H1 (cell line): ENCODE data around the gene LNX2. TPM values are rescaled to one million over a fixed set of nuclear protein-coding genes. Genes with fewer than 3 reads are reported as not detected.

Experiments
- CTCF ChIA-PET: fragments of 300-600 bp; sonication (Branson Sonifier 250); formaldehyde crosslinking; loops from one replicate; lab custom pipeline; 2021; ENCODE audit not compliant: partially characterized antibody; lab: Charles Lee
- POLR2A ChIA-PET: fragments of 300-600 bp; sonication (Branson Sonifier 250); formaldehyde crosslinking; loops from one replicate; lab custom pipeline; 2021; ENCODE audit warnings: inconsistent platforms; ENCODE audit not compliant: partially characterized antibody; lab: Charles Lee
- DNase-seq, 2 experiments: peaks; one replicate each; pipeline versions ENCODE4 v3.0.0 to v3.0.0-alpha.2; 2010 to 2022; ENCODE audit warnings: low spot score in 2 of 2, low read depth in 1 of 2, mixed read lengths in 1 of 2
- FAIRE-seq: peaks from 2 replicates; lab custom pipeline; 2011; peaks lifted over from hg19 to GRCh38; lab: Jason Lieb, UNC
- H2AFZ ChIP-seq: 2 replicates; pipeline ENCODE4 v1.8.1; 2012; ENCODE audit warnings: low read length, inconsistent platforms
- H2AK5ac ChIP-seq: 2 replicates; pipeline ENCODE4 v1.6.1; 2013; ENCODE audit warnings: low read depth, low read length
- H2BK120ac ChIP-seq: replicated peaks from 2 replicates; pipeline ENCODE3; 2013; ENCODE audit warnings: low read depth, low read length, inconsistent platforms
- H2BK12ac ChIP-seq: 2 replicates; pipeline ENCODE4 v1.6.1; 2013; ENCODE audit warnings: low read depth, low read length
- H2BK15ac ChIP-seq: 2 replicates; pipeline ENCODE4 v1.6.1; 2013; ENCODE audit warnings: low read length
- H2BK20ac ChIP-seq: 2 replicates; pipeline ENCODE4 v1.6.1; 2013; ENCODE audit warnings: low read length
- H2BK5ac ChIP-seq: 2 replicates; pipeline ENCODE4 v1.6.1; 2013; ENCODE audit warnings: low read depth, low read length
- H3K14ac ChIP-seq: 2 replicates; pipeline ENCODE4 v1.6.1; 2013; ENCODE audit warnings: inconsistent platforms; ENCODE audit not compliant: insufficient read length
- H3K18ac ChIP-seq: 2 replicates; pipeline ENCODE4 v1.6.1; 2013; ENCODE audit warnings: low read length; ENCODE audit errors: extremely low read depth
- H3K23ac ChIP-seq: 2 replicates; pipeline ENCODE4 v1.6.1; 2013; ENCODE audit warnings: inconsistent platforms; ENCODE audit not compliant: insufficient read length
- H3K23me2 ChIP-seq: 2 replicates; pipeline ENCODE4 v1.6.1; 2013; ENCODE audit warnings: low read depth, low read length
- H3K27ac ChIP-seq: 2 replicates; pipeline ENCODE4 v1.6.1; 2011; ENCODE audit warnings: low read depth, low read length, inconsistent platforms
- H3K27me3 ChIP-seq, 4 experiments: replicated peaks in 1 of 4; 1 replicate in 1 of 4; 2 replicates in 3 of 4; pipeline versions ENCODE4 v1.6.1 to v1.8.1; 2011 to 2013; ENCODE audit warnings: low read length in 3 of 4, mild to moderate bottlenecking in 3 of 4, inconsistent platforms in 2 of 4, mixed read lengths in 2 of 4, moderate library complexity in 1 of 4; ENCODE audit not compliant: control insufficient read depth in 3 of 4, insufficient read depth in 3 of 4; ENCODE audit errors: extremely low read depth in 1 of 4
- H3K36me3 ChIP-seq, 4 experiments: 2 replicates each; pipeline versions ENCODE4 v1.6.1 to v1.8.1; 2011 to 2013; ENCODE audit warnings: mild to moderate bottlenecking in 4 of 4, low read length in 3 of 4, moderate library complexity in 2 of 4, control low read depth in 1 of 4, inconsistent platforms in 1 of 4; ENCODE audit not compliant: insufficient read depth in 4 of 4, control insufficient read depth in 2 of 4
- H3K4ac ChIP-seq: replicated peaks from 2 replicates; pipeline ENCODE3; 2013; ENCODE audit warnings: low read length, low read depth, mixed read lengths, inconsistent platforms; ENCODE audit not compliant: insufficient read length
- H3K4me1 ChIP-seq, 4 experiments: replicated peaks in 1 of 4; 1 replicate in 1 of 4; 2 replicates in 3 of 4; pipeline versions ENCODE4 v1.6.1 to v1.8.1; 2011 to 2013; ENCODE audit warnings: low read length in 3 of 4, inconsistent platforms in 2 of 4, mixed read lengths in 1 of 4; ENCODE audit not compliant: insufficient read depth in 4 of 4, control insufficient read depth in 3 of 4
- H3K4me2 ChIP-seq, 2 experiments: 2 replicates each; pipeline versions ENCODE4 v1.6.1 to v1.8.1; 2011 to 2013; ENCODE audit warnings: low read depth in 2 of 2, low read length in 2 of 2, control low read depth in 1 of 2, inconsistent platforms in 1 of 2, mild to moderate bottlenecking in 1 of 2; ENCODE audit not compliant: insufficient read depth in 1 of 2
- H3K4me3 ChIP-seq, 4 experiments: fragments of 200-600, 300-600 bp in 1 of 4; sonication (generic), shearing (Covaris generic), sonication (Bioruptor Twin) in 1 of 4; 2 replicates each; pipeline versions ENCODE4 v1.5.1 to v1.8.1; 2011 to 2016; ENCODE audit warnings: low read length in 4 of 4, low read depth in 3 of 4, control low read depth in 2 of 4, inconsistent platforms in 2 of 4, mild to moderate bottlenecking in 2 of 4, mixed read lengths in 1 of 4, moderate library complexity in 1 of 4; ENCODE audit not compliant: insufficient read depth in 2 of 4; ENCODE audit errors: extremely low read depth in 1 of 4
- H3K56ac ChIP-seq: replicated peaks from 2 replicates; pipeline ENCODE3; 2013; ENCODE audit warnings: low read depth, mild to moderate bottlenecking, mixed read lengths, low read length, inconsistent platforms; ENCODE audit not compliant: insufficient read length
- H3K79me1 ChIP-seq: 2 replicates; pipeline ENCODE4 v1.6.1; 2013; ENCODE audit warnings: low read depth, low read length, control low read depth
- H3K79me2 ChIP-seq, 2 experiments: 2 replicates each; pipeline versions ENCODE4 v1.6.1 to v1.8.1; 2012 to 2013; ENCODE audit warnings: low read length in 2 of 2, mild to moderate bottlenecking in 2 of 2, inconsistent platforms in 1 of 2; ENCODE audit not compliant: insufficient read depth in 2 of 2, control insufficient read depth in 1 of 2
- H3K9ac ChIP-seq, 4 experiments: replicated peaks in 1 of 4; 1 replicate in 1 of 4; 2 replicates in 3 of 4; pipeline versions ENCODE4 v1.6.1 to v1.8.1; 2011 to 2013; ENCODE audit warnings: low read depth in 3 of 4, low read length in 3 of 4, control low read depth in 2 of 4, mild to moderate bottlenecking in 2 of 4, moderate library complexity in 2 of 4, inconsistent platforms in 1 of 4; ENCODE audit errors: extremely low read depth in 1 of 4
- H3K9me3 ChIP-seq, 2 experiments: 2 replicates each; pipeline versions ENCODE4 v1.6.1 to v1.8.1; 2012 to 2013; ENCODE audit warnings: mild to moderate bottlenecking in 2 of 2, moderate library complexity in 2 of 2, control low read depth in 1 of 2, inconsistent platforms in 1 of 2, low read depth in 1 of 2, low read length in 1 of 2, mixed read lengths in 1 of 2; ENCODE audit not compliant: insufficient read depth in 2 of 2
- H4K20me1 ChIP-seq, 2 experiments: replicated peaks in 1 of 2; 2 replicates each; pipeline versions ENCODE3 to v1.8.1; 2011 to 2013; ENCODE audit warnings: inconsistent platforms in 2 of 2, low read length in 2 of 2, mild to moderate bottlenecking in 1 of 2; ENCODE audit not compliant: insufficient read depth in 2 of 2, control insufficient read depth in 1 of 2
- H4K5ac ChIP-seq: 2 replicates; pipeline ENCODE4 v1.6.1; 2013; ENCODE audit warnings: low read length, low read depth, mixed read lengths, inconsistent platforms; ENCODE audit not compliant: insufficient read length
- H4K8ac ChIP-seq: 2 replicates; pipeline ENCODE4 v1.8.0; 2013; ENCODE audit warnings: mild to moderate bottlenecking, moderate library complexity, low read length, inconsistent platforms; ENCODE audit not compliant: insufficient read depth; ENCODE audit errors: extremely low read depth
- H4K91ac ChIP-seq: replicated peaks from 2 replicates; pipeline ENCODE3; 2013; ENCODE audit warnings: low read length, mixed read lengths, inconsistent platforms; ENCODE audit not compliant: insufficient read length
- CREB1 ChIP-seq: IDR thresholded peaks from 2 replicates; pipeline ENCODE4 v1.6.1; 2012; ENCODE audit warnings: inconsistent platforms
- NANOG ChIP-seq: IDR thresholded peaks from 2 replicates; pipeline ENCODE4 v1.6.1; 2011; ENCODE audit warnings: low read length, low read depth, mild to moderate bottlenecking, inconsistent platforms; ENCODE audit not compliant: insufficient read depth, poor library complexity, severe bottlenecking
- NRF1 ChIP-seq: IDR thresholded peaks from 2 replicates; pipeline ENCODE4 v1.6.1; 2011; ENCODE audit warnings: mild to moderate bottlenecking, low read depth, low read length, improper control_type of control experiment
- RBBP5 ChIP-seq: IDR thresholded peaks from 2 replicates; pipeline ENCODE4 v1.7.1; 2012; ENCODE audit warnings: low read depth, mild to moderate bottlenecking, inconsistent platforms, low read length, moderate library complexity, borderline replicate concordance
- RFX5 ChIP-seq: IDR thresholded peaks from 2 replicates; pipeline ENCODE4 v1.6.1; 2011; ENCODE audit warnings: low read depth, low read length, improper control_type of control experiment, borderline replicate concordance
- SUZ12 ChIP-seq: fragments of 200-600 bp; sonication (generic); IDR thresholded peaks from 2 replicates; pipeline ENCODE4 v1.6.1; 2012; ENCODE audit warnings: mild to moderate bottlenecking, inconsistent platforms, low read length, moderate library complexity, mixed read lengths
- WGBS, 2 experiments: shearing (Covaris generic) in 1 of 2; methylation state at CpG; one replicate each; pipeline versions ENCODE4 v1.1.6 to v1.1.7; 2013 to 2015; ENCODE audit warnings: low lambda C conversion rate in 2 of 2, mixed read lengths in 2 of 2, inconsistent platforms in 1 of 2, low coverage in 1 of 2, missing lambda C conversion rate in 1 of 2; ENCODE audit not compliant: insufficient replicate concordance in 2 of 2, insufficient coverage in 1 of 2, insufficient read length in 1 of 2; ENCODE audit errors: extremely low coverage in 1 of 2, missing lambda C conversion rate in 1 of 2; 5-methylcytosine and 5-hydroxymethylcytosine counted together
- polyA plus RNA-seq, 7 experiments: library from polyadenylated mRNA; depleted of rRNA in 3 of 7; stranded (reverse) in 5 of 7; unstranded in 2 of 7; fragments of >200 nt in 5 of 7; fragments of 200-250 nt in 2 of 7; gene quantifications; 1 replicate in 5 of 7; 2 replicates in 1 of 7; 4 replicates in 1 of 7; pipeline versions ENCODE4 v1.2.1 to v1.2.3, GENCODE V29; 2011 to 2013; ENCODE audit warnings: missing spikeins in 2 of 7, mixed read lengths in 2 of 7
- total RNA-seq: library from RNA; stranded (reverse); fragmentation: NEBNext Ultra II Directional; extraction: Animal tissue kit (Norgen Biotek cat#: 25700); gene quantifications from 2 replicates; pipeline ENCODE4 v1.2.1, GENCODE V29; 2021
- TF ChIP-seq, protein P1 (sequence below): IDR thresholded peaks from 2 replicates; pipeline ENCODE4 v1.6.1; 2011; ENCODE audit warnings: low read length, improper control_type of control experiment

LNX2 gene
- total and polyA plus RNA-seq, 2 of the 8 experiments (the other 6 are each of a cell fraction or from before 2014, with no cell fraction given): 6.4 to 13.9 TPM

DNA sequence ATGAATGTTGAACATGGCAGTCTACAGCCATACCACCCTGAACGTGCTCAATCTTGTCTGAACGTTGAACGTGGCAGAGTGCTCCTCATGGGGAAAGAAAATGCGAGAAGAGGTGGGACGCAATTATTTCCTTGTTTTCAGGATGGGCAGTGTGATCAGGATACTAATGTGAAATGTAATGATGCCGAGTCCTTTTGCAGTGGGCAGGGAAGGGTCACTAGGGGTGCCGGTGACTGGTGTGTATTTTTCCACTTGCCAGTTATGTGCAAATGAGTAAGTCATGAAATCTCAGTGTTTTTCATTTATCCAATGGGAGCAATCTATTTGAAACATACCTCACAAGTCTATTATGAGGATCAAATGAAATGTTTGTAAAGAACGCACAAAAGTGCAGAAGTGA is 84.8 kb downstream of the LNX2 start:
- Histone ChIP-seq H3K36me3 (no peaks in the 10 kb centered on the region), H3K4me1 (no peaks in the 10 kb centered on the region), H4K8ac (no peak overlapping the region), H3K27me3 (no peaks in the 10 kb centered on the region), H3K4me2 (no peak overlapping the region), H2AFZ (no peak overlapping the region), H3K4me3 (no peak overlapping the region), H4K91ac (no peak overlapping the region), H2BK20ac (no peak overlapping the region), H3K79me2 (no peaks in the 10 kb centered on the region), H3K23me2 (no peaks in the 10 kb centered on the region), H3K4ac (no peak overlapping the region), H3K56ac (no peak overlapping the region), H3K27ac (no peak overlapping the region), H2BK15ac (no peak overlapping the region), H3K9ac (no peak overlapping the region), H3K18ac (no peak overlapping the region), H2BK5ac (no peak overlapping the region), H3K14ac (no peak overlapping the region), H3K79me1 (no peaks in the 10 kb centered on the region), H2AK5ac (no peak overlapping the region), H3K9me3 (no peaks in the 10 kb centered on the region), H4K20me1 (no peaks in the 10 kb centered on the region), H2BK120ac (no peak overlapping the region), H4K5ac (no peak overlapping the region), H2BK12ac (no peak overlapping the region), H3K23ac (no peak overlapping the region)
- no peak for TF ChIP-seq CREB1
- no peak for TF ChIP-seq RFX5
- TF ChIP-seq SUZ12: no peak
- TF ChIP-seq RBBP5: no peak
- TF ChIP-seq, protein P1, sequence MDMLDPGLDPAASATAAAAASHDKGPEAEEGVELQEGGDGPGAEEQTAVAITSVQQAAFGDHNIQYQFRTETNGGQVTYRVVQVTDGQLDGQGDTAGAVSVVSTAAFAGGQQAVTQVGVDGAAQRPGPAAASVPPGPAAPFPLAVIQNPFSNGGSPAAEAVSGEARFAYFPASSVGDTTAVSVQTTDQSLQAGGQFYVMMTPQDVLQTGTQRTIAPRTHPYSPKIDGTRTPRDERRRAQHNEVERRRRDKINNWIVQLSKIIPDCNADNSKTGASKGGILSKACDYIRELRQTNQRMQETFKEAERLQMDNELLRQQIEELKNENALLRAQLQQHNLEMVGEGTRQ: no peak
- TF ChIP-seq NRF1: no peak
- no peak for TF ChIP-seq NANOG
- CTCF ChIA-PET: interaction anchor here (1.6 kb wide), 1 partner anchor 12 kb away, joined by 5 read pairs; no protein-coding TSS in a partner anchor
- no peak for FAIRE-seq
- WGBS, 2 experiments: 83% methylated on average over 8 of the region's 8 CpGs; no CpG with 5 or more reads in 1 of the 2 experiments
- POLR2A ChIA-PET: no interaction called here
- no peak for DNase-seq
